ENCODE results near the gene TTC7B. TPM values are rescaled to one million over a fixed set of nuclear protein-coding genes. Genes with fewer than 3 reads are reported as not detected.

TTC7B gene
- total and polyA plus RNA-seq, 2 of the 8 experiments (the other 6 are each of a cell fraction or from before 2014, with no cell fraction given): 23.7 to 34.0 TPM

GRCh38 chr14:90500665-90501370 is 315.4 kb downstream of the TTC7B start:
- DNase-seq (ENCODE audit: low read depth in 1 of 2, low spot score in 2 of 2): no peak
- FAIRE-seq: no peak
- no peak overlapping the region for H3K4me3 ChIP-seq (ENCODE audit: extremely low read depth in 1 of 4, insufficient read depth in 2 of 4, low read depth in 3 of 4, low read length in 4 of 4)
- H2BK5ac ChIP-seq (ENCODE audit: low read depth, low read length): peak overlapping the region; percentile 73; the same call in 1 of the 2 replicates
- no peak overlapping the region for H3K56ac ChIP-seq (replicated peaks; ENCODE audit: insufficient read length, low read depth, low read length)
- H3K79me2 ChIP-seq (ENCODE audit: control insufficient read depth in 1 of 2, insufficient read depth in 2 of 2, low read length in 2 of 2): no peaks in the 10 kb centered on the region
- H3K36me3 ChIP-seq (ENCODE audit: control insufficient read depth in 2 of 4, insufficient read depth in 4 of 4, low read length in 3 of 4): no peaks in the 10 kb centered on the region
- H3K4me1 ChIP-seq (replicated peaks in 1 of 4; ENCODE audit: control insufficient read depth in 3 of 4, insufficient read depth in 4 of 4, low read length in 3 of 4): peaks cover 3 to 18% (median 10%) of the 10 kb centered on the region in 4 experiments; a peak in 6 of 7 replicates
- peak overlapping the region; percentile 35 for H2BK120ac ChIP-seq (replicated peaks; ENCODE audit: low read depth, low read length)
- ChIA-PET POLR2A (ENCODE audit: partially characterized antibody) (interaction anchor here (1.1 to 1.5 kb wide), 4 partner anchors 11 to 101 kb away, joined by 3 to 5 read pairs (median 4); no protein-coding TSS in a partner anchor), CTCF (ENCODE audit: partially characterized antibody) (interaction anchor here (0.8 to 1.8 kb wide), 8 partner anchors 9 to 256 kb away, joined by 3 to 6 read pairs (median 3); no protein-coding TSS in a partner anchor)
- H2BK12ac ChIP-seq (ENCODE audit: low read depth, low read length): peak overlapping the region; percentile 97; the same call in 1 of the 2 replicates
- H3K9ac ChIP-seq (replicated peaks in 1 of 4; ENCODE audit: extremely low read depth in 1 of 4, low read depth in 3 of 4, low read length in 3 of 4): no peak overlapping the region
- H3K27ac ChIP-seq (ENCODE audit: low read depth, low read length): no peak overlapping the region
- peak overlapping the region; percentile 88 for H3K18ac ChIP-seq (ENCODE audit: extremely low read depth, low read length)
- no peak overlapping the region for H4K8ac ChIP-seq (ENCODE audit: extremely low read depth, insufficient read depth, low read length)
- H4K91ac ChIP-seq (replicated peaks; ENCODE audit: insufficient read length, low read length): peak overlapping the region; percentile 72
- no peaks in the 10 kb centered on the region for H3K9me3 ChIP-seq (ENCODE audit: insufficient read depth in 2 of 2, low read depth in 1 of 2, low read length in 1 of 2)
- H3K14ac ChIP-seq (ENCODE audit: insufficient read length): no peak overlapping the region
- H3K23me2 ChIP-seq (ENCODE audit: low read depth, low read length): no peaks in the 10 kb centered on the region; the same call in 1 of the 2 replicates
- no peaks in the 10 kb centered on the region for H4K20me1 ChIP-seq (replicated peaks in 1 of 2; ENCODE audit: control insufficient read depth in 1 of 2, insufficient read depth in 2 of 2, low read length in 2 of 2)
- peak overlapping the region; percentile 75; the same call in 1 of the 2 replicates for H2AK5ac ChIP-seq (ENCODE audit: low read depth, low read length)
- no peaks in the 10 kb centered on the region for H3K79me1 ChIP-seq (ENCODE audit: low read depth, low read length)
- H3K23ac ChIP-seq (ENCODE audit: insufficient read length): no peak overlapping the region
- H2AFZ ChIP-seq (ENCODE audit: low read length): no peak overlapping the region
- WGBS, 2 experiments (ENCODE audit: extremely low coverage in 1 of 2, insufficient coverage in 1 of 2, insufficient read length in 1 of 2, insufficient replicate concordance in 2 of 2, low coverage in 1 of 2, low lambda C conversion rate in 2 of 2, missing lambda C conversion rate in 1 of 2): 91% methylated on average over 19 of the region's 19 CpGs; no CpG with 5 or more reads in 1 of the 2 experiments
- no peak overlapping the region for H4K5ac ChIP-seq (ENCODE audit: insufficient read length, low read depth, low read length)
- H2BK20ac ChIP-seq (ENCODE audit: low read length): peak overlapping the region; percentile 87; the same call in 1 of the 2 replicates
- H3K4ac ChIP-seq (replicated peaks; ENCODE audit: insufficient read length, low read depth, low read length): no peak overlapping the region
- H3K4me2 ChIP-seq (ENCODE audit: insufficient read depth in 1 of 2, low read depth in 2 of 2, low read length in 2 of 2): 0 out of 4 replicates have a peak overlapping the region, but pooled peaks of 1 of the 2 experiments have one; percentile 29
- H2BK15ac ChIP-seq (ENCODE audit: low read length): peak overlapping the region; percentile 65; the same call in 1 of the 2 replicates
- no peaks in the 10 kb centered on the region for H3K27me3 ChIP-seq (replicated peaks in 1 of 4; ENCODE audit: control insufficient read depth in 3 of 4, extremely low read depth in 1 of 4, insufficient read depth in 3 of 4, low read length in 3 of 4)
- no peak for TF ChIP-seq RXRA (IDR thresholded peaks at IDR 0.05; ENCODE audit: insufficient read depth, low read depth, low read length)
- TF ChIP-seq CTBP2 (IDR thresholded peaks at IDR 0.05; ENCODE audit: borderline replicate concordance, insufficient read depth, insufficient read length, low read length): no peak
- no peak for TF ChIP-seq EZH2 (IDR thresholded peaks at IDR 0.05; ENCODE audit: low read depth, low read length, severe bottlenecking)
- no peak for TF ChIP-seq FOSL1 (IDR thresholded peaks at IDR 0.05; ENCODE audit: insufficient read depth, low read depth, low read length)
- TF ChIP-seq MAX (IDR thresholded peaks at IDR 0.05): no peak
- no peak for TF ChIP-seq CTCF (IDR thresholded peaks at IDR 0.05; ENCODE audit: control extremely low read depth in 1 of 3, insufficient read depth in 1 of 3, low read depth in 1 of 3, low read length in 3 of 3)
- no peak for TF ChIP-seq RNF2 (IDR thresholded peaks at IDR 0.05; ENCODE audit: borderline replicate concordance, low read depth, low read length, missing control alignments, poor library complexity, severe bottlenecking)
